ENCODE measurements around the gene MDGA2.

DNA sequence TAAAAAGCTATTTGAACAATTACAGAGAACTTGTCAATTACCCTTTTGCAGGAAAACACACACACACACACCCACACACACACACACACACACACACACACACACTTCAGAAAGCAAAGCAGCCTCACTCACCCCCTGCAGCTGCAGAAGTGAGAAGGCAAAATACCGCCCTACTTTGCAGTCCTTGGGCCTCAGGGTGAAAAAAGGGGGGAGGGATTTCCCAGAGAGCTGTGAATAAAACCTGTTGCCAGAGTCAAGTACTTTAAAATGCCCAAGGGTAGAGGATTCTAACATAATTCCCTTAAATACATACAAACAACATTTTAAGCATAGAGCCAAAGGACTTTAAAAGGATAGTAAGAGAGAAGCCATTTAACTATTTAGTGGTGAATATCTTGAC lies 285.9 kb downstream of the MDGA2 start:
- TF ChIP-seq CTCF (IDR thresholded peaks at IDR 0.05), result no peak
- TF ChIP-seq POLR2A (IDR thresholded peaks at IDR 0.05), result no peak

Data from uterus (tissue), 2 donors.